IPS DF 6.9 (cell line): ENCODE measurements around the gene NAT8L.

Experiments used
- DNase-seq: peaks from one replicate; pipeline ENCODE4 v3.0.0-alpha.2; 2013; ENCODE audit warnings: low read depth, low spot score
- H3K27ac ChIP-seq: one replicate; pipeline ENCODE4 v1.5.1; 2013; ENCODE audit warnings: low read length, control low read depth
- H3K27me3 ChIP-seq: 2 replicates; pipeline ENCODE4 v1.6.1; 2013; ENCODE audit warnings: mild to moderate bottlenecking, low read length; ENCODE audit not compliant: control insufficient read depth, insufficient read depth
- H3K36me3 ChIP-seq: 2 replicates; pipeline ENCODE4 v1.6.1; 2013; ENCODE audit warnings: low read length; ENCODE audit not compliant: control insufficient read depth, insufficient read depth
- H3K4me1 ChIP-seq: 2 replicates; pipeline ENCODE4 v1.6.1; 2013; ENCODE audit warnings: low read length; ENCODE audit not compliant: control insufficient read depth, insufficient read depth
- H3K4me3 ChIP-seq: 2 replicates; pipeline ENCODE4 v1.5.1; 2013; ENCODE audit warnings: mild to moderate bottlenecking, low read length
- H3K9me3 ChIP-seq: 2 replicates; pipeline ENCODE4 v1.6.1; 2013; ENCODE audit warnings: low read length, inconsistent platforms; ENCODE audit not compliant: control insufficient read depth, insufficient read depth
- WGBS: extraction: QIAGEN DNeasy Blood & Tissue Kit; methylation state at CpG from one replicate; pipeline ENCODE4 v1.1.7; 2013; ENCODE audit warnings: mixed read lengths, missing lambda C conversion rate; ENCODE audit not compliant: insufficient read length, insufficient coverage; 5-methylcytosine and 5-hydroxymethylcytosine counted together

NAT8L gene

DNA sequence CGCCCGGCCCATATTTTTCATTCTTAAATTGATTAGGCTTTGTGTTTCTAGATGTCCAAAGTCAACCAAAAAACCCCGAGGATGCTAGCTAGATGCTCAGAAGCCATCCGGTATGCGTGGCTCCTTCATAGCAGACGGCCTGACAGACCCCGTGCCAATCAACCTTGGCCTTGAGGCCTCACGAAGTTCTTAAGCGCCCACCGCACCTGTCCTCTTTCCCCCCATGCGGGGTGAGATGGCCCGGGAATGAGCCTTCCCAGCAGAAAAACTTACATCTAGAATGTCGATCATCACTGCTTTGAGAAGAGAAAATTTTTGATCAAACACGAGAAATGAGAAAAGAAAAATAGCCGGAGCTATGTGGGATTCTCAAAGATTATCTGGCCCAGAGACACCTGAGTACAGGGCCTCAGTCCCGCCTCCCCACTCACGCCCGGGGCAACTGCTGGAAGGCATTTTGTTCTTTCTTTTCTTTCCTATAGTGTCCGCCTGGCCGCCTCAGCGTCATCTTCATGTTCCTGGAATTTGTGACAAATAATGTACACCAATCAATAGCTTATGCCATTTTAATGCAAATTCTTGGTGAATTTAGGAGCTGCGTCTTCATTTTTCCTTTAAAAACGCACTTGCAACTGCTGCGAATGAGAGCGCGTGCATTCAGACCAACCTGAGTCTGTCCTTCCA is 1.6 kb upstream of the NAT8L start:
- no peak overlapping the region for H3K4me3 ChIP-seq
- no peak overlapping the region for H3K27ac ChIP-seq
- no CpG with 5 or more reads among the region's 26 CpGs for WGBS
- H3K9me3 ChIP-seq, result no peaks in the 10 kb centered on the region
- H3K27me3 ChIP-seq, result peaks cover 21% of the 10 kb centered on the region
- H3K4me1 ChIP-seq, result peaks cover 4% of the 10 kb centered on the region; the same call in 1 of the 2 replicates
- no peaks in the 10 kb centered on the region for H3K36me3 ChIP-seq
- DNase-seq, result no peak

DNA sequence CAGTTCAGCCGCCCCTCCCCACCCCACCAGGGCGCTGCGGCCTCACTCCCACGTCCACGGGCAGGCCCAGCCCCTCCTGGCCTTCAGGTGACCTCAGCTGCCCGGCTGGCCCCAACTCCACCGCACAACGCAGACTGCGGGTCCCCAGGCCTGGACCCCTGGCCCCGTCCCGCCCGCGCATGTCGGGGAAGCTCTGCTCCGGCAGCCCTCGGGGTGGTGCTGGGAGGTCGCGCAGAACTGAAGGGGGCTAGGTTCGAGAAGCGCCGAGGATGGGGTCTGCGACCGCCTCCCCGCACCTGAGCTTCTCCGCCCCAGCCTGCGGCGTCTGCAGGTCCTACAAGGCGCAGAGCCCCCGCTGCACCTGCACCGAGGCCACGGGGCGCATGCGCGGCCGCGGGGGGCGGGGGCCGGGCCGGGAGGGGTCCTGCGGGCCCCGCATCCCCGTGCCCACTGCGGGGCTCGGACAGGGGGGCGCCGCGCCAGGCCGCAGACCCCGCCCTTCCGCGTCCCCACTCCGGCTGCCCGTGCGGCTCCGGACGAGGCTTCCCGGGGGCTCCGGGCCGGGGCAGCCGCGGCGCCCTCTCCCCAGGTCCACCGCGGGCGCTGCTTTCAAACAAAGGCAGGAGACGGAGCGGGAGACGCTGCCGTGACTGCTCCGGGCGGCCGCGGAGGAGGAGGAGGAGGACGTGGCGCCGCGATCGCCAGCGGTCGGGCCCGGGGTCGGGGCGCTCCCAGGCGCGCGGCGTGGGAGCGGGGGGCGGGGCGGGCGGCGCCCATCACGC is 672 bp upstream of the NAT8L start:
- DNase-seq, result no peak
- no peaks in the 10 kb centered on the region; the same call in 1 of the 2 replicates for H3K36me3 ChIP-seq
- H3K4me3 ChIP-seq, result peak overlapping the region; percentile 58
- H3K27me3 ChIP-seq, result peaks cover 21% of the 10 kb centered on the region
- no CpG with 5 or more reads among the region's 93 CpGs for WGBS
- peaks cover 4% of the 10 kb centered on the region; the same call in 1 of the 2 replicates for H3K4me1 ChIP-seq
- no peak overlapping the region for H3K27ac ChIP-seq
- no peaks in the 10 kb centered on the region for H3K9me3 ChIP-seq

DNA sequence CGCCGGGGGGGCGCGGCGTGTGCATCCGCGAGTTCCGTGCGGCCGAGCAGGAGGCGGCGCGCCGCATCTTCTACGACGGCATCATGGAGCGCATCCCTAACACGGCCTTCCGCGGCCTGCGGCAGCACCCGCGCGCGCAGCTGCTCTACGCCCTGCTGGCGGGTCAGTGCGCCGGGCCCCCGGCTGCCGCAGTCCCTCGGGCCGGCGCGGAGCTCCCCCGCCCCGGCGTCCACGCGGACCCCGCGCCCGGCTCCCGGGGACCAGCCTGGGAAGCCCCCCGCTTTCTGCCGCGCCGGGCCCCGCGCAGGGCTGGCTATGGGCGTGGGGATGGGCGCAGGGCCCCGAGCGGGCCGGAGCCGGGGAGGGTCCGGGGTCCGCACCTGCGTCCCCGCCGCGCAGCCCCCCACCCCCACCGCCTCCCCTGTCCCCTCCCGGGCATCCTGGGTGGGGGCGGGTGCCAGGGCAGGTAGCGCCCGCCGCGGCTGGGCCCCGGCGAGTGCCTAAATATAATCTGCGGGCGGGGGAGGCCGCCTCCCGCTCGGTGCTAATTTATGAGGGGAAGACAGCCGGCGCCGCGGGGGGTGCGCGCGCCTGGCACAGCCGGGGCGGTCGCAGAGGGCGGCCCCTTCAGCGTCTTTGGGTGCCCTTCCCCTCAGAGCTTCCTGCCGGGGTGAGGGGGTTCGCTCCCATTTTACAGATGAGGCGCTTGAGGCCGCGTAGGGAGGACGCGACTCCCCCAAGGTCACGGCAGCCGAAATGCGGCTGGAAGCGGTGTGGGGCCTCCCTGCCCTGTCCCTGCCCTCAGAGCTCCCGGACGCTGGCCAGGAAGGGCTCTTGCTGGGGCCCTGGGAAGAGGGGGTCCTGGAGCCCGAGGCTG is 837 bp downstream of the NAT8L start:
- Histone ChIP-seq H3K4me3 (peak overlapping the region; percentile 42; the same call in 1 of the 2 replicates), H3K9me3 (no peaks in the 10 kb centered on the region), H3K27me3 (peaks cover 21% of the 10 kb centered on the region), H3K36me3 (no peaks in the 10 kb centered on the region; the same call in 1 of the 2 replicates), H3K4me1 (peaks cover 4% of the 10 kb centered on the region; the same call in 1 of the 2 replicates), H3K27ac (no peak overlapping the region)
- DNase-seq, result no peak
- no CpG with 5 or more reads among the region's 102 CpGs for WGBS

DNA sequence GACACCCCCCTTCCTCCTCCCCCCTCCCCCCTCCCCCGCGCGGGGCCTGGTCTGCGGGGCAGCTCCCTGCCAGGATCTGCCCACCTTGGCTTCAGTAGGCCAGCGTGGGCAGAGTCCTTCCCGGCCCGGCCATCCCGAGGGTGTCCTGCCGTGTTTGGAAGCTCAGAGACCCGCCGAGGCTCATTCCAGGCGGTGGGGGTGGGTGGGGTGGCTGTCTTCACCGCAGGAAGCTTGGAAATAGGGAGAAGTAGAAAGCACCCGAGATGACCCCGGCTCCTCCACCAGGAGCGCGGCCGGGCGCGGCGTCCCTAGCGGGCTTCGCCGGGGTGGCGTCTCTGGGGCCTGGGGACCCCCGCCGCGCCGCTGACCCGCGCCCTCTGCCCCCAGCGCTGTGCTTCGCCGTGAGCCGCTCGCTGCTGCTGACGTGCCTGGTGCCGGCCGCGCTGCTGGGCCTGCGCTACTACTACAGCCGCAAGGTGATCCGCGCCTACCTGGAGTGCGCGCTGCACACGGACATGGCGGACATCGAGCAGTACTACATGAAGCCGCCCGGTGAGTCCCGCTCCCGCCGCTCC is 1.6 kb downstream of the NAT8L start:
- H3K4me1 ChIP-seq, result peaks cover 4% of the 10 kb centered on the region; the same call in 1 of the 2 replicates
- WGBS, result no CpG with 5 or more reads among the region's 54 CpGs
- DNase-seq, result no peak
- no peaks in the 10 kb centered on the region; the same call in 1 of the 2 replicates for H3K36me3 ChIP-seq
- H3K27me3 ChIP-seq, result peaks cover 21% of the 10 kb centered on the region
- peak overlapping the region; percentile 2; the same call in 1 of the 2 replicates for H3K4me3 ChIP-seq
- H3K9me3 ChIP-seq, result no peaks in the 10 kb centered on the region
- no peak overlapping the region for H3K27ac ChIP-seq

DNA sequence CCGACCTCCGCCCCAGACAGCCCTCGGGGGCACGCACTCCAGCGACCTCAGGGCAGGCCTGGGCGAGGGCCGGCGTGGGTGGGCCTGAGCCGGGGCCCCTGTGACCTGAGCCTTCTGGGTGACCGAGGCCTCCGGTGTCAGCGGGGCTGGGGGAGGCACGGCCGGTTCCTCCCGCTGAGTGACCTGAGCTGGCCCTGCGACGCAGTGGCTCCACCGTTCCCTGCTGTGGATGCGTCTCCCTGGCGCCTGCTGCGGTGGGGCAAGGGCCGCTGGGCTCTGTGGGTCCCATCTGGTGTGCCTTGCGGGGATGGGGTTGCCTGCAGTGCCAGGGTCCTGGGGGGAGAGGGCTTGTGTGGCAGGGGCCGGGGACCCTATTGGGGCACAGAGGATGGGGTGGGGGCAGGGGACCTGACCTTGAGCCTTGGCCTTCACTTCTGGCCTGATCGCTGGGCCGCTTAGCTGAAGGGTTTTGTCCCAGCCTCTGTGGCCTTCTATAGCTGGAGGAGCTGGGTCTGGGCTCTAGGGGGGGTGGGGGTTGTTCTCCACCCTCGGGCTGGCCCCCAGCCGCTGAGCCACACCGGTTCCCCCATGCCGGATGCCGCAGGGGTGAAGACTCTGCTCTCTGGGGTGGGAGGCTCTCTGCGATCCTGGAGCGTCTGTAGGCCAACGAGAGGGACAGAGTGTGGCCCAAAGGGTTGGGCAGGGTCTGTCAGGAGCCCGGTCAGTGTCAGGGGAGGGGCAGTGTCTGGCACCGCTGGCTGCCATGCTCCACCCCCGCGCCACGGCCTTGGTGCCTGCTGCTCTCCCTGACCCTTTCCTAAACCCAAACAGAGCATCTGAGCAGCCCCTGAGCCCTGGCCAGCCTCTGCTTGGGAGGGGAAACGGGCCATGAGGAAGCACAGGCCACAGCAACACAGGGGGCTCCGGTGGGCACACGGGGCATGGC is 2.3 kb downstream of the NAT8L start:
- H3K4me3 ChIP-seq, result peak overlapping the region; percentile 2; the same call in 1 of the 2 replicates

DNA sequence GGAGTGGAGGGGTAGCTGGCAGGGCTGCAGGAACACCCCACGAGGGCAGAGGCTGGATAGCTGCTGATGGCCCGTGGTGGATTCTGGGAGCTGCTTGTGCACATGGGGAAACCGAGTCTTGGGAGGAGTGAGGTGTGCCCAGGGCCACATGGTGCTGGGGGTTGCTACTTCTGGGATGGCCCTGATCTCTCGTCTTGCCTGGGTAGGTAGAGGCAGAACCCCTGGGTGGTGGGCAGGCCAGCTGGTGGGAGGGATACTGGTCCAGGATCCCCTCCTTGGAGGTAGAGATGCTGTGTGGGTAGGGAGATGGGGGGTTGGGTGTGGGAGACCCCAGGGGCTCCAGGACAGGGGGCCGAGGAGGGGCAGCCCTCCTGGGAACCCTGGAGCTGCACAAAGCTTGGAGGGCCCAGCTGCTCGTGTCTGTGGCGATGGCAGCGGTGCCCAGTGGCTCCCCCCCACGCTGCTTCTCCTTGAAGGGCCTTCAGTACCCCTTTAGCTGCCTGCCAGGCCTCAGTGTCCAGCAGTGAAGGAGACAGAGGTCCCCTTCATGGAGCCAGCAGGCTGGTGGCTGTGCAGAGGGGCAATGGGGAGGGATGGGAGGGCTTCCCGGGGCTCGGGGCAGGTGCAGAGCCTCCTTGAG is 3.2 kb downstream of the NAT8L start:
- no peak overlapping the region for H3K27ac ChIP-seq
- peaks cover 18% of the 10 kb centered on the region for H3K27me3 ChIP-seq
- peaks cover 4% of the 10 kb centered on the region; the same call in 1 of the 2 replicates for H3K4me1 ChIP-seq
- no CpG with 5 or more reads among the region's 11 CpGs for WGBS
- H3K36me3 ChIP-seq, result no peaks in the 10 kb centered on the region; the same call in 1 of the 2 replicates
- no peak overlapping the region for H3K4me3 ChIP-seq
- no peaks in the 10 kb centered on the region for H3K9me3 ChIP-seq
- DNase-seq, result no peak

More for the DNA sequence above, 2.3 kb downstream of the NAT8L start:
- Histone ChIP-seq H3K4me1 (peaks cover 4% of the 10 kb centered on the region; the same call in 1 of the 2 replicates), H3K27ac (no peak overlapping the region), H3K27me3 (peaks cover 21% of the 10 kb centered on the region), H3K9me3 (no peaks in the 10 kb centered on the region), H3K36me3 (no peaks in the 10 kb centered on the region; the same call in 1 of the 2 replicates)
- WGBS, result no CpG with 5 or more reads among the region's 42 CpGs
- no peak for DNase-seq

DNA sequence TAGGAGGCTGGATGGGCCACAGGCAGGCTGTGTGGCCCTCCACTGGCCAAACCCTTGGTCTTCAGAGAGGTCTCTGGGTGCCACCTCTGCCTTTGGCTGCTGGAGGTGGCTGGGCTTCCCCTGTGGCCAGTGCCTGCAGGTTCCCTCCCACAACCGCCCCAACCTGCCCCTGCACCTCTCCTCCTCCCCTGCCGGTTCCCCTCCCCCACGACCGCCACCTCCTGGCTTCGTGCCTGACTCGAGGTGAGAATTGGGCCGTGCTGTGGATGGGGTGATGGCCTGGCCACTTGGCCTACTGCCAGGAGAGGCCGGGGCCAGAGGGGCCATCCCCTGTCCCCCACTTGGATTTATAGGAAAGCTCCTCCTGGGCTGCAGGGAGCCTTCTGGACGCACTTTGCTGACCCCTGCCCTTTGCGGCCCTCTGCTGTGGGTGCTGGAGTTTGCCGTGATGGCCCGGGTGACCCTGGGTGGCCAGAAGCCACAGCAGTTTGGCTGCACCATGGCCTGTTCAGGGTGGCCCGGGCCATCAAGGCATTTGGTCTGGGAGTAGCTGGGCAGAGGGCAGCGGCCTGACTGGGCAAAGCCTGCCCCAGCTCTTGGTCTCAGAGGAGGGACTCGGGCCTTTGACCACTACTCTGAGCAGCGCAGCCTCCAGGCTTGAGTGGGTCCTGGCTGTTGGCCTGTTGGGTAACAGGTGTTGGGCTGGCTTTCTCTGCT is 3.8 kb downstream of the NAT8L start:
- WGBS, result no CpG with 5 or more reads among the region's 16 CpGs
- Histone ChIP-seq H3K4me3 (no peak overlapping the region), H3K27me3 (peaks cover 11% of the 10 kb centered on the region; the same call in 1 of the 2 replicates), H3K9me3 (no peaks in the 10 kb centered on the region), H3K36me3 (no peaks in the 10 kb centered on the region; the same call in 1 of the 2 replicates), H3K4me1 (peaks cover 4% of the 10 kb centered on the region; the same call in 1 of the 2 replicates), H3K27ac (no peak overlapping the region)
- no peak for DNase-seq

DNA sequence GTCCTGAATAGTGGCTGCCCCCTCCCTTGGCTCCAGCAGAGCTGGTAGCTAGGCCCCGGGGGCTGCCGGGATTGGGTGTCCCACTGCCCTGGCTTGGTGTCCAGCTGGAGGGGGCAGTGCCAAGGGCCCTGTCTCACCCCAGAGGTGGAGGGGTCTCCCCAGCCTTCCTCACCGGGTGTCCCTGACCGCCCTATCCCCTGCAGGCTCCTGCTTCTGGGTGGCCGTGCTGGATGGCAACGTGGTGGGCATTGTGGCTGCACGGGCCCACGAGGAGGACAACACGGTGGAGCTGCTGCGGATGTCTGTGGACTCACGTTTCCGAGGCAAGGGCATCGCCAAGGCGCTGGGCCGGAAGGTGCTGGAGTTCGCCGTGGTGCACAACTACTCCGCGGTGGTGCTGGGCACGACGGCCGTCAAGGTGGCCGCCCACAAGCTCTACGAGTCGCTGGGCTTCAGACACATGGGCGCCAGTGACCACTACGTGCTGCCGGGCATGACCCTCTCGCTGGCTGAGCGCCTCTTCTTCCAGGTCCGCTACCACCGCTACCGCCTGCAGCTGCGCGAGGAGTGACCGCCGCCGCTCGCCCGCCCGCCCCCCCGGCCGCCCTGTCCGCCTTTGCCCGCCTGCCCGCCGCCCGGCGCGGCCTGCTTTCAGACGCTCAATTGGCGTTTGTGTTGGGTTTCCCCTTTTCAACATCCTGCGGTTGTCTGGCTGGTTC is 4.6 kb downstream of the NAT8L start:
- Histone ChIP-seq H3K36me3 (no peaks in the 10 kb centered on the region; the same call in 1 of the 2 replicates), H3K4me1 (0 out of 2 replicates have a peak, but pooled peaks cover 4% of the 10 kb centered on the region), H3K4me3 (no peak overlapping the region), H3K9me3 (no peaks in the 10 kb centered on the region), H3K27ac (no peak overlapping the region), H3K27me3 (peaks cover 8% of the 10 kb centered on the region; the same call in 1 of the 2 replicates)
- no peak for DNase-seq
- no CpG with 5 or more reads among the region's 53 CpGs for WGBS
